ENCODE data around the gene UBE2E2. TPM values are rescaled to one million over a fixed set of nuclear protein-coding genes. Genes with fewer than 3 reads are reported as not detected.

UBE2E2 gene
- total RNA-seq, 1 experiment from 2014 or later: 38.6 TPM

DNA sequence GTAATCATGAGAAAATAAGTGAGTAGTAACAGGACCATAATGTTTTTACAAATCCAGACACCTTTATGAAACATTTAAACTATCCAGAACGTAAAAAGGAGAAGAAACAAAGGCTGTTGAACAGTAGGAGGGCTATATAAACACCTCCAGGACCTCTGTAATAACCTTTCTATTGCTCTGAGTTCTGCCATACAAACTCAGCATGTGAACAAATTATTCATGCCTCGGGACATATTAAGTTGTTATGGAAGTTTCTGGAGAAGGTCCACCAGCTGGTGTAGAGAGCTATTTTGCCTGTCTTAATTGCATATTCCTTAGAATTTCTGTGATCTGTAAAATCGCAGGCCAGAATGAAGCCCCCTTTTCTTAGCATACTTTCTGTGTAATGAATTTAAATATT, 256.3 kb downstream of the UBE2E2 start:
- Mint-ChIP-seq H3K36me3 (ENCODE audit: insufficient read depth in 1 of 3, low read depth in 3 of 3) (peaks cover 1 to 24% (median 11%) of the 10 kb centered on the region in 3 experiments; a peak in 6 of 7 replicates), H3K27ac (no peak overlapping the region; a peak in 1 of 7 replicates), H3K9me3 (peaks cover 2 to 8% of the 10 kb centered on the region in 2 experiments; a peak in 4 of 5 replicates), H3K27me3 (ENCODE audit: low read depth) (no peaks in the 10 kb centered on the region), H3K4me1 (peaks cover 25 to 34% of the 10 kb centered on the region in 2 experiments), H3K4me3 (no peak overlapping the region)
- Histone ChIP-seq H2AK5ac (ENCODE audit: insufficient read length, low read length) (no peak overlapping the region), H2BK15ac (ENCODE audit: low read depth, low read length) (no peak overlapping the region), H3K4ac (ENCODE audit: low read depth, low read length) (no peak overlapping the region), H4K20me1 (ENCODE audit: control insufficient read depth, insufficient read depth, insufficient read length) (no peaks in the 10 kb centered on the region), H3K14ac (ENCODE audit: insufficient read depth, low read length) (no peak overlapping the region), H4K91ac (ENCODE audit: insufficient read length, low read depth, low read length) (no peak overlapping the region), H2BK12ac (ENCODE audit: insufficient read length, low read depth, low read length) (no peak overlapping the region), H3T11ph (ENCODE audit: low read length) (no peak overlapping the region), H3K23ac (ENCODE audit: insufficient read length, low read depth, low read length) (no peak overlapping the region), H2BK20ac (ENCODE audit: low read depth, low read length, poor library complexity, severe bottlenecking) (no peak overlapping the region), H3K18ac (ENCODE audit: insufficient read length, low read depth, low read length) (no peak overlapping the region), H3K27me3 (ENCODE audit: insufficient read depth, low read length) (no peaks in the 10 kb centered on the region), H3K9me3 (ENCODE audit: control insufficient read depth, low read depth, low read length) (no peaks in the 10 kb centered on the region), H4K8ac (replicated peaks; ENCODE audit: insufficient read length, low read depth, low read length) (no peak overlapping the region), H3K27ac (ENCODE audit: insufficient read length, low read depth, low read length) (no peak overlapping the region), H2BK5ac (ENCODE audit: insufficient read length, low read length) (no peak overlapping the region), H3K23me2 (ENCODE audit: insufficient read length, low read depth, low read length, poor library complexity, severe bottlenecking) (no peaks in the 10 kb centered on the region), H4K5ac (ENCODE audit: insufficient read length, low read depth, low read length) (no peak overlapping the region), H2BK120ac (ENCODE audit: low read depth, low read length, poor library complexity, severe bottlenecking) (no peak overlapping the region), H3K9ac (ENCODE audit: extremely low read depth, insufficient read length, low read length) (no peak overlapping the region), H3K79me1 (ENCODE audit: insufficient read depth, low read depth, low read length, poor library complexity, severe bottlenecking) (no peaks in the 10 kb centered on the region), H3K56ac (ENCODE audit: insufficient read length, low read depth, low read length) (no peak overlapping the region), H3K79me2 (ENCODE audit: insufficient read depth, low read length) (no peaks in the 10 kb centered on the region), H3K4me1 (ENCODE audit: insufficient read depth, low read length) (no peaks in the 10 kb centered on the region; the same call in 1 of the 2 replicates), H3K4me2 (ENCODE audit: insufficient read depth, insufficient read length, low read length) (no peak overlapping the region), H2AFZ (ENCODE audit: low read length) (no peak overlapping the region)
- no peak for DNase-seq
- TF ChIP-seq, protein P1, sequence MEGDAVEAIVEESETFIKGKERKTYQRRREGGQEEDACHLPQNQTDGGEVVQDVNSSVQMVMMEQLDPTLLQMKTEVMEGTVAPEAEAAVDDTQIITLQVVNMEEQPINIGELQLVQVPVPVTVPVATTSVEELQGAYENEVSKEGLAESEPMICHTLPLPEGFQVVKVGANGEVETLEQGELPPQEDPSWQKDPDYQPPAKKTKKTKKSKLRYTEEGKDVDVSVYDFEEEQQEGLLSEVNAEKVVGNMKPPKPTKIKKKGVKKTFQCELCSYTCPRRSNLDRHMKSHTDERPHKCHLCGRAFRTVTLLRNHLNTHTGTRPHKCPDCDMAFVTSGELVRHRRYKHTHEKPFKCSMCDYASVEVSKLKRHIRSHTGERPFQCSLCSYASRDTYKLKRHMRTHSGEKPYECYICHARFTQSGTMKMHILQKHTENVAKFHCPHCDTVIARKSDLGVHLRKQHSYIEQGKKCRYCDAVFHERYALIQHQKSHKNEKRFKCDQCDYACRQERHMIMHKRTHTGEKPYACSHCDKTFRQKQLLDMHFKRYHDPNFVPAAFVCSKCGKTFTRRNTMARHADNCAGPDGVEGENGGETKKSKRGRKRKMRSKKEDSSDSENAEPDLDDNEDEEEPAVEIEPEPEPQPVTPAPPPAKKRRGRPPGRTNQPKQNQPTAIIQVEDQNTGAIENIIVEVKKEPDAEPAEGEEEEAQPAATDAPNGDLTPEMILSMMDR (conservative IDR thresholded peaks at IDR 0.05): no peak
- WGBS (ENCODE audit: extremely low coverage, insufficient read length, low lambda C conversion rate): no CpG with 5 or more reads among the region's 3 CpGs

All from H9 (cell line).